HG03439 (cell line): Measurements from ENCODE around the gene TRAPPC10.

Source experiments
- ATAC-seq: cut with Tn5 transposase; IDR thresholded peaks from one replicate; pipeline ENCODE4 v1.9.1; 2021; ENCODE audit warnings: mild to moderate bottlenecking, moderate library complexity; ENCODE audit not compliant: unreplicated experiment

TRAPPC10 gene

GRCh38 chr21:43981151-43981870, 30.8 kb upstream of the TRAPPC10 start:
- ATAC-seq = no peak

GRCh38 chr21:43981871-43982210, 30.3 kb upstream of the TRAPPC10 start:
- ATAC-seq = no peak

GRCh38 chr21:43982489-43983078, 29.5 kb upstream of the TRAPPC10 start:
- no peak for ATAC-seq

- ATAC-seq = no peak
Observed at GRCh38 chr21:43983390-43983789, 28.7 kb upstream of the TRAPPC10 start.

- ATAC-seq = no peak
Observed at GRCh38 chr21:43983860-43984420, 28.2 kb upstream of the TRAPPC10 start.

GRCh38 chr21:43984905-43985689, 27.0 kb upstream of the TRAPPC10 start:
- no peak for ATAC-seq

- no peak for ATAC-seq
Observed at GRCh38 chr21:43985690-43986251, 26.3 kb upstream of the TRAPPC10 start.

- ATAC-seq = no peak
Observed at GRCh38 chr21:43986544-43987451, 25.3 kb upstream of the TRAPPC10 start.

- no peak for ATAC-seq
Observed at GRCh38 chr21:43987509-43987908, 24.6 kb upstream of the TRAPPC10 start.

GRCh38 chr21:43988016-43988415, 24.1 kb upstream of the TRAPPC10 start:
- ATAC-seq = no peak

GRCh38 chr21:43988506-43989230, 23.4 kb upstream of the TRAPPC10 start:
- no peak for ATAC-seq

- ATAC-seq = no peak
Observed at GRCh38 chr21:43989401-43989800, 22.7 kb upstream of the TRAPPC10 start.

- no peak for ATAC-seq
Observed at GRCh38 chr21:43991447-43991991, 20.6 kb upstream of the TRAPPC10 start.

GRCh38 chr21:43992121-43992520, 20.0 kb upstream of the TRAPPC10 start:
- ATAC-seq = no peak

GRCh38 chr21:43993420-43993934, 18.6 kb upstream of the TRAPPC10 start:
- ATAC-seq = no peak

- ATAC-seq = no peak
Observed at GRCh38 chr21:43994085-43994484, 18.0 kb upstream of the TRAPPC10 start.

GRCh38 chr21:43994646-43995045, 17.5 kb upstream of the TRAPPC10 start:
- no peak for ATAC-seq

- ATAC-seq = no peak
Observed at GRCh38 chr21:43995521-43996105, 16.5 kb upstream of the TRAPPC10 start.
